ENCODE data around the gene WDR45.

DNA sequence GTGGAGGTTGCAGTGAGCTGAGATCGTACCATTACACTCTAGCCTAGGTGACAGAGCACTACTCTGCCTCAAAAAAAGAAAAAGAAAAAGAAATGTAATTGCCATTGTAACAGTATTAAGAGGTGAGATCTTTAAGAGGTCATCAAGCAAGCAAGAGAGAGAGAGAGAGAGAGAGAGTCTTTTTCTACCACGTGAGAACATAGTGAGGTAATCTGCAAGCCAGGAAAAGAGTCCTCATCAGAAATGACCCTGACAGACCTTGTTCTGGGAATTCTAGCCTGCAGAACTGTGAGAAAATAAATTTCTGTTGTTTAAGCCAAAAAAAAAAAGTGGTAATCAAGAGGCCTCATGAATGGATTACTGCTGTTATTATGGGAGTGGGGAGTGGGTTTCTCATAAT lies 29.0 kb upstream of the WDR45 start:
- TF ChIP-seq, protein P1, sequence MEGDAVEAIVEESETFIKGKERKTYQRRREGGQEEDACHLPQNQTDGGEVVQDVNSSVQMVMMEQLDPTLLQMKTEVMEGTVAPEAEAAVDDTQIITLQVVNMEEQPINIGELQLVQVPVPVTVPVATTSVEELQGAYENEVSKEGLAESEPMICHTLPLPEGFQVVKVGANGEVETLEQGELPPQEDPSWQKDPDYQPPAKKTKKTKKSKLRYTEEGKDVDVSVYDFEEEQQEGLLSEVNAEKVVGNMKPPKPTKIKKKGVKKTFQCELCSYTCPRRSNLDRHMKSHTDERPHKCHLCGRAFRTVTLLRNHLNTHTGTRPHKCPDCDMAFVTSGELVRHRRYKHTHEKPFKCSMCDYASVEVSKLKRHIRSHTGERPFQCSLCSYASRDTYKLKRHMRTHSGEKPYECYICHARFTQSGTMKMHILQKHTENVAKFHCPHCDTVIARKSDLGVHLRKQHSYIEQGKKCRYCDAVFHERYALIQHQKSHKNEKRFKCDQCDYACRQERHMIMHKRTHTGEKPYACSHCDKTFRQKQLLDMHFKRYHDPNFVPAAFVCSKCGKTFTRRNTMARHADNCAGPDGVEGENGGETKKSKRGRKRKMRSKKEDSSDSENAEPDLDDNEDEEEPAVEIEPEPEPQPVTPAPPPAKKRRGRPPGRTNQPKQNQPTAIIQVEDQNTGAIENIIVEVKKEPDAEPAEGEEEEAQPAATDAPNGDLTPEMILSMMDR (IDR thresholded peaks at IDR 0.05) = no peak
- no peak for TF ChIP-seq POLR2A (IDR thresholded peaks at IDR 0.05)
- TF ChIP-seq POLR2AphosphoS5 (IDR thresholded peaks at IDR 0.05) = no peak
- no peak for TF ChIP-seq EP300 (IDR thresholded peaks at IDR 0.05)
